ENCODE data around the gene SLC10A7. TPM values are rescaled to one million over a fixed set of nuclear protein-coding genes. Genes with fewer than 3 reads are reported as not detected.

Gene SLC10A7
- total and polyA plus RNA-seq, 9 donors = 4.0 to 12.4 (median 9.7) TPM

DNA sequence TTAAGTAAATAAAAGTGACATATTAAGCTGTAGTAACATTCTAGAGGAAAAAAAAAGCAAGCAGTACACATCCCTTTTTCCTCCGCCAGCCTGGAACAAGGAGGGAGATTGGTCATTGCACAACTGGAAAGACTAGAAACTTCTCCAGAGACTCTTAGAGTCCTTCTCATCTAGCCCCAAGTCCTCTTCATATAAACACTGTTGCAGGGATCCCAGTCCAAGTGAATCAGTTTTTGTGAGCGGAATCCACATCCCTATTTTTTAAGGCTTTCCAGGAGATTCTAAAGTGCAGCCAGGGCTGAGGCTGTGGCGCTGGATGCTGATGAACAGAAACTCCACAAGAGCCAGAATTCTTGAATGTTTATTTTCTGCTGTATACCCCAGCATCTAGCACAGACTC is 283.6 kb downstream of the SLC10A7 start:
- no peak overlapping the region for H3K4me3 ChIP-seq
- no peaks in the 10 kb centered on the region for H3K36me3 ChIP-seq
- intact Hi-C loops (cut with DNase I) = no loop called here
- H3K4me1 ChIP-seq (ENCODE audit: insufficient read depth) = peaks cover 6% of the 10 kb centered on the region
- no peaks in the 10 kb centered on the region for H3K27me3 ChIP-seq
- no peaks in the 10 kb centered on the region for H3K9me3 ChIP-seq
- no peak overlapping the region for H3K27ac ChIP-seq
- no peak for DNase-seq
- no peak for TF ChIP-seq POLR2A (IDR thresholded peaks at IDR 0.05)
- TF ChIP-seq EP300 (IDR thresholded peaks at IDR 0.05) = no peak
- TF ChIP-seq, protein P1, sequence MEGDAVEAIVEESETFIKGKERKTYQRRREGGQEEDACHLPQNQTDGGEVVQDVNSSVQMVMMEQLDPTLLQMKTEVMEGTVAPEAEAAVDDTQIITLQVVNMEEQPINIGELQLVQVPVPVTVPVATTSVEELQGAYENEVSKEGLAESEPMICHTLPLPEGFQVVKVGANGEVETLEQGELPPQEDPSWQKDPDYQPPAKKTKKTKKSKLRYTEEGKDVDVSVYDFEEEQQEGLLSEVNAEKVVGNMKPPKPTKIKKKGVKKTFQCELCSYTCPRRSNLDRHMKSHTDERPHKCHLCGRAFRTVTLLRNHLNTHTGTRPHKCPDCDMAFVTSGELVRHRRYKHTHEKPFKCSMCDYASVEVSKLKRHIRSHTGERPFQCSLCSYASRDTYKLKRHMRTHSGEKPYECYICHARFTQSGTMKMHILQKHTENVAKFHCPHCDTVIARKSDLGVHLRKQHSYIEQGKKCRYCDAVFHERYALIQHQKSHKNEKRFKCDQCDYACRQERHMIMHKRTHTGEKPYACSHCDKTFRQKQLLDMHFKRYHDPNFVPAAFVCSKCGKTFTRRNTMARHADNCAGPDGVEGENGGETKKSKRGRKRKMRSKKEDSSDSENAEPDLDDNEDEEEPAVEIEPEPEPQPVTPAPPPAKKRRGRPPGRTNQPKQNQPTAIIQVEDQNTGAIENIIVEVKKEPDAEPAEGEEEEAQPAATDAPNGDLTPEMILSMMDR (IDR thresholded peaks at IDR 0.05) = no peak
- WGBS, 3 donors = 93 to 97% (median 96%) methylated on average over 3 of the region's 3 CpGs

DNA sequence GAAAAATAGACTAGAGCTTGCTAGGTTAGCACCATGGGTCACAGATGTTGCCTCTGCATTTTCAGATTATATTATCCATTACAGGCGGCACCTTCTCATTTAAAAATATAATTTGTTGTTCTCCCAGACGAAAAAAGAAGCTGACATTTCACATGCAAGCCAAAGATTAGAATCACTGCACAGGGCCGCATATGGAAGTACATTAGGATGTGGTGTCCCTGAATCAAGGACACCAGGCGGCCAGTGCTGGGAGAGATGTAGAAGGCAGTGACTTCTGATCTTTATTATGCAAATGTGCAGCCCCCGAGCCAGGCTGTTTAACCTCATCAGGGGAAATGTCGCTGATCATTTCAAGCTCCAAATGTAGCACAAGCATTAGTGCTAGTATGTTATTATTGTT is 284.6 kb downstream of the SLC10A7 start:
- H3K27me3 ChIP-seq = no peaks in the 10 kb centered on the region
- intact Hi-C loops (cut with DNase I) = no loop called here
- TF ChIP-seq POLR2A (IDR thresholded peaks at IDR 0.05) = no peak
- DNase-seq = no peak
- H3K4me3 ChIP-seq = no peak overlapping the region
- no peak overlapping the region for H3K27ac ChIP-seq
- H3K36me3 ChIP-seq = no peaks in the 10 kb centered on the region
- WGBS, 3 donors = 60 to 74% (median 67%) methylated on average over 6 of the region's 6 CpGs
- H3K9me3 ChIP-seq = no peaks in the 10 kb centered on the region
- peaks cover 2% of the 10 kb centered on the region for H3K4me1 ChIP-seq (ENCODE audit: insufficient read depth)

DNA sequence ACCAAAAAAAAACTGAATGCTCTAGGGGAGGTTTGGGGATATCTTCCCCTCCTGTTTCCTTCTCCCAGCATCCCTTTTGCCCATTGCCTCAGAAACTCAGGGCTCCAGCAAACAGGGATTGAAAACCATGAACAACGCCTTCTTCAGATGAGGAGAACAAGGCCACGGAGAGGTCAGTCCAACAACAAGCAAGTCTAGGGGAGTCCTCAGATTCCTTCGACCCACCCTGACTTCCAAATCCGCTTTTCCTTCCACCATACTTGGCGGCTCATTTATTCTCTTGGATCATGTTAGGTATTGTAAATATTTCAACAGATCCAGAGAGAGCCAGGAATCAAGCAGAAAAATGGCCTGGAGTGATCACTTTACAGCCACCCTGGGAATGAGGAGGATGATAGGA is 285.5 kb downstream of the SLC10A7 start:
- Histone ChIP-seq H3K4me3 (no peak overlapping the region), H3K27ac (no peak overlapping the region), H3K36me3 (no peaks in the 10 kb centered on the region), H3K9me3 (no peaks in the 10 kb centered on the region), H3K4me1 (ENCODE audit: insufficient read depth) (no peaks in the 10 kb centered on the region), H3K27me3 (no peaks in the 10 kb centered on the region)
- DNase-seq = no peak
- intact Hi-C loops (cut with DNase I) = no loop called here
- 69 to 76% (median 74%) methylated on average over 5 of the region's 5 CpGs for WGBS, 3 donors
- TF ChIP-seq EP300 (IDR thresholded peaks at IDR 0.05) (no peak), POLR2A (IDR thresholded peaks at IDR 0.05) (no peak)
- TF ChIP-seq, protein P1 (IDR thresholded peaks at IDR 0.05) = no peak

DNA sequence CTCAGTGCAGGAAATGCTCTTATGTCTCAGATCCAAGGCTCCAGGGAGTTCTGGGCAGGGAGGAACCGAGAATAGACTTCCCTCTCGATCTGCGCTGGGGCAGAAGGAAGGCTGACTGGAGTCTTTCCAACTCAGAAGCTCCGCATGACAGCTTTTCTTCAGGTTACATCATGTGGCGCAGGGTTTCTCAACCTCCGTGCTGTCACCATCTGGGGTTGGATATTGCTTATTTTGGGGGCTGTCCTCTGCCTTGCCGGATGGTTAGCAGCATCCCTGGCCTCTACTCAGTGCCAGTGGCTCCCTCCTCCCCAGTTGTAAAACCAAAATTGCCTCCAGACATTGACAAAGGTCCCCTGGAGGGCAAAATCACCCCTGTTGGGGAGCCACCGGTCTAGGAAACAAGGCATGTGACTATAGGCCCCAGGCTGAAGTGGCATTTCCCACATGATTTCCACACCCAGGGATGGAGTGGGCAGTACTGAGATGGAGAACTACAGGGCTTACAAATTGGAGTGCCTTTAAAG is 286.0 kb downstream of the SLC10A7 start:
- no peaks in the 10 kb centered on the region for H3K9me3 ChIP-seq
- no peaks in the 10 kb centered on the region for H3K4me1 ChIP-seq (ENCODE audit: insufficient read depth)
- H3K27me3 ChIP-seq = no peaks in the 10 kb centered on the region
- no peak overlapping the region for H3K27ac ChIP-seq
- intact Hi-C loops (cut with DNase I) = no loop called here
- WGBS, 3 donors = 84 to 88% (median 87%) methylated on average over 8 of the region's 8 CpGs
- DNase-seq = no peak
- no peaks in the 10 kb centered on the region for H3K36me3 ChIP-seq
- TF ChIP-seq, protein P1 (IDR thresholded peaks at IDR 0.05) = no peak
- no peak for TF ChIP-seq POLR2A (IDR thresholded peaks at IDR 0.05)
- TF ChIP-seq EP300 (IDR thresholded peaks at IDR 0.05) = no peak
- H3K4me3 ChIP-seq = no peak overlapping the region

DNA sequence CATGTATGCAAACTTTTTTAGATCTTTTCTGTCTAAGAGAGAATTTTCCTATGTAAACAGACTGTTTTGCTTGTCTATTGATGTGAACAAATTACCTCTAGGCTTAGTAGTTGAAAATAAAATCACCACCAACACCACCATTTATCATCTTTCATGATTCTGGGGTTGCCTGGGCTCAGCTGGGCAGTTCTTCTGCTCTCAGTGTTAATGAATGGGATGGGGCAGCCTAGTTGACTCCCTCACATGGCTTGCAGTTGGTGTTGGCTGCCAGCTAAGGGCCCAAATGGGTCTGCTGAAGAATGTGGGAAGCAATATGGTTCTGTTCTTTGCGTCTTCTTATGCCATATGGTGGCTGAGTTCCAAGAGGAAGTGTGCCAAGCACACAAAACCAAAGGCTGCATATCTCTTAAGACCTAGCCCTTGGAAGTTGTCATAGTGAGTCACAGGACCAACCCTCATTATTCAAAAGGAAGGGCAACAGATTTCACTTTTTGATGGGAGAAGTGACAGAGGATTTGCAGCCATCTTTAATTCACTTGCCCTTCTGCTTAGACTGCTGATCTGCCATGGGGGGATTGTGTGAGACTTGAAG is 289.5 kb downstream of the SLC10A7 start:
- intact Hi-C loops (cut with DNase I) = no loop called here
- TF ChIP-seq EP300 (IDR thresholded peaks at IDR 0.05) = no peak
- TF ChIP-seq POLR2A (IDR thresholded peaks at IDR 0.05) = no peak
- TF ChIP-seq, protein P1 (IDR thresholded peaks at IDR 0.05) = no peak
- no peak overlapping the region for H3K27ac ChIP-seq
- H3K4me1 ChIP-seq (ENCODE audit: insufficient read depth) = no peaks in the 10 kb centered on the region
- WGBS, 3 donors = 94 to 96% (median 95%) methylated on average over 1 of the region's 1 CpG
- no peak for DNase-seq
- H3K36me3 ChIP-seq = no peaks in the 10 kb centered on the region
- H3K27me3 ChIP-seq = no peaks in the 10 kb centered on the region
- no peaks in the 10 kb centered on the region for H3K9me3 ChIP-seq
- H3K4me3 ChIP-seq = no peak overlapping the region

Data from ovary (tissue), 9 donors.